GM21390 (cell line): Measurements from ENCODE around the gene LRP6.
"Not testable (repeated sequence)": the region's sequence is repeated elsewhere in the genome, so short reads cannot be mapped to it uniquely, and the experiment has no call there.

Experiments
- ATAC-seq: cut with Tn5 transposase; IDR thresholded peaks from one replicate; pipeline ENCODE4 v1.9.1; 2021; ENCODE audit not compliant: unreplicated experiment

LRP6 gene

DNA sequence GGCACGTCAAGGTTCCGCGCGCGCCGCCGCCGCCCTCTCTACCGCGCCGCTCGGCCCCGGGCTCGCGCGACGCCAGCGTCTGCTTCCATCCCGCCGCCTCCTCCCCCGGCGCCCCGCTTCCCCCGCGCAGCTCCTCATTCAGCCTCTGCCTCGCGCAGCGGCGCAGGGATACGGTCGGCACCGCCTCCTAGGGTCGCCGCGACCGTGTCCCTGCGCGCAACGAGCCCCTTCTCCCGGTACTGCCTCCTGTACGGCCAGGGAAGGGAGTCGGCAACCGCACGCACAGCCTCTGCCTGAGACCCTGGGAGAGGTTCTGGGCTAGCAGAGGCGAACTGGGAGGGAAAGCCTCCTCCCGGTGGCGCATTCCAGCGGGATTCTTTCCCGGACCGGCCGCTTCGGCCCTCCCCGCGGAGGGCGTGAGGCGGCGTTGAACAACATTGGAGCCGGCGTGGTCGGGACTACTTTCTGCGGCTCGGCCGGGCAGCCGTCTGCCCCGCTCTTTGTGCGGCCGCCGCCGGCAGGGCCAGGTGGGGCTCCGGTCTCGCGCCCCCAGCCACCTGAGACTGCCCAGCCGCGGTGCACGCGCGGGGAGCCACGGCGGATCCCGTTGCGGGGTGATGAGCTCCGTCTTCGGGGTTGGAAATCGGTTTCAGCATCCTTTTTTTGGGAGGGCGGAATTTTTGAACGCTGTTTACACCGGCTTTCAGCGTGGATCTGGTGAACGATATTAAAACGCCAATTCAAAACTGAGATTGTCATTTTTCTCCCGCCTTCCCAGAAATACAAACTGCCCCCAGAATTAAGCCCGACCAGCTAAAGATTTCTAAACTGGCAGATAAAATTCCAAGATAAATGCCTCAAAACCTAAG, at the start of gene LRP6:
LRP6 (minus strand) TSS at position 172 of the 869 bp plus-strand sequence. CDS start 309 bp downstream, outside the sequence.
- ATAC-seq: peak; percentile 86

DNA sequence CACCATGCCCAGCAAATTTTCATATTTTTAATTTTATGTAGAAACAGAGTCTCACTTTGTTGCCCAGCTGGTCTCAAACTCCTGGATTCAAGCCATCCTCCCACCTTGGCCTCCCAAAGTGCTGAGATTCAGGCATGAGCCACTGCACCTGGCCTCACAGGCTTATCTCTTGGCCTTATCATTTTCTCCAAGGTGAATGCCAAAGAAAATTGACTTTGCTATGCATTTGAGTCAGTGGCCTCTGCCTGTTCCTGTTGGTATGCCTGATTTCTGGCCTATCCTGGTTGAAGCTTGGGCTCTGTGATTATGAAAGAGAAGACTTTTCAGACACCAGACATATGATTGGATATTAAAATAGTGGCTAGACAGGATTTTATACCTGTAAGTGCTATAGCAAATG, 49.0 kb upstream of the LRP6 start:
- ATAC-seq: no peak

DNA sequence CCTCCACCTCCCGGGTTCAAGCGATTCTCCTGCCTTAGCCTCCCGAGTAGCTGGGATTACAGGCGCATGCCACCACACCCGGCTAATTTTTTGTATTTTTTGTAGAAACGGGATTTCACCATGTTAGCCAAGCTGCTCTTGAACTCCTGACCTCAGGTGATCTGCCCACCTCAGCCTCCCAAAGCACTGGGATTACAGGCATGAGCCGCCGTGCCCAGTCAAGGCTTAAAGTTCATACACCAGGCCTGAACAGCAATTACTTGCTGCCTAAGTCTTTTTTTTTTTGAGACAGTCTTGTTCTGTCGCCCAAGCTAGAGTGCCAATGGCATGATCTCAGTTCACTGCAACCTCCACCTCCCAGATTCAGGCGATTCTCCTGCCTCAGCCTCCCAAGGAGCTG, 43.9 kb upstream of the LRP6 start:
- ATAC-seq: not testable (repeated sequence)

DNA sequence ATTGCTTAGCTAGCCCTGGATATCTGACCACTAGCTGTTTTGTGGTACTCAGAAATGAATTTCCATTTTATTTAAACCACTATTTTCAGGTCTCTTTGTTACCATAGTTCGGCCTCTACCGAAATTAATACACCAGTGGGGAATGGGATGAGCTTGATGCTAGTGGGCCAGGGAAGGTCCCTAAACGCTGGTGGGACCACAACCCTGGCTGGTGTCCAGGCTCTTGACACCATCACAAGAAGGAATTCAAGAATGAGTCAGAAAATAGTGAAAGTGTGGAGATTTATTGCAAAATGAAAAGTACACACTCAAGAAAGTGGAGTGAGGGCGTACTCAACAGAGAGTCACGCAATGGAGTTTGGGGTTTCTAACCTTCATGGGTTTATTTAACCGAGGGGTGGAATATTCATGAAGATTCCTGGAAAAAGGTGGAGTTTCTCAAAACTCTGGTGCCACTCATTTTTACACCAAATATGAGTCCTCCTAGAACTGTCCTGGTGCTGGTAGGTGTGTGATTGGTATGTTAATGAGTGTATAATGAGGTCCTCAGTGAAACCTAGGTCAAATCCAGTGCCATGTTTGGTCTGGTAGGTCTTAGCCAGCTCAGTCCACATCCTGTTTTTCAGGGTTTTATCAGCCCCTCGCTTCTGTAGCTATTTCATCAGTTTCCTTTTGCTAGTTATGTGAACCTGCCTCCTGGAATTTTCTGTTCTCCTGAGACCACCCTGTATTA, 38.9 kb upstream of the LRP6 start:
- ATAC-seq: no peak

DNA sequence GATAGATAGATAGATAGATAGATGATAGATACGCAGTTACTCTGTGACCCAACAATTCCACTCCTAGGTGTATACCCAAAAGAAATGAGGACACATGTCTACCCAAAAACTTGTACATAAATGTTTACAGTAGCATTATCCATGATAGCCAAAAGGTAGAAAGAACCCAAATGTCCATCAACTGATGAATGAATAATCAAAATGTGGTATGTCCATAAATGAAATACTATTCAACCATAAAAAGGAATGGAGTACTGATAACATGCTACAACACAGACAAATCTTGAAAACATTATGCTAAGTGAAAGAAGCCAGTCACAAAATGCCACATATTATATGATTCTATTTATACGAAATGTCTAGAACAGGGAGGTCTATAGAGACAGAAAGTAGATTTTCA, 36.1 kb upstream of the LRP6 start:
- no peak for ATAC-seq

DNA sequence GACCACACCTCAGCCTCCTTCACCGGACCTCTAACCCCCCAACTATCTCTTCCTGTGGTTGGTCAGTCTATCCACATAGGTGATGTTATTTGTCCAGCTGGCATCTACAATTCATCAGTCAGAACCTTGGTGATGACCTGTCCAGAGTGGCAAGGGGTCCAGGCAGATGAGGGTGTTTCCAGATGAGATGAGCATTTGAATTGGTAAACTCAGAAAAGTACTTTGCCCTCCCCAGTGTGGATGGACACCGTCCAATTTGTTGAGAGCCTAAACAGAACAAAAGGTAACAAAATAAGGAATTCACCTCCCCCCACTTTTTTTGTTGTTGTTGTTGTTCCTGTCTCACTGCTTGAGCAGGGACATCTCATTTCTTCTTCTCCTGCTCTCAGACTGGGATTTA, 34.3 kb upstream of the LRP6 start:
- ATAC-seq: no peak

DNA sequence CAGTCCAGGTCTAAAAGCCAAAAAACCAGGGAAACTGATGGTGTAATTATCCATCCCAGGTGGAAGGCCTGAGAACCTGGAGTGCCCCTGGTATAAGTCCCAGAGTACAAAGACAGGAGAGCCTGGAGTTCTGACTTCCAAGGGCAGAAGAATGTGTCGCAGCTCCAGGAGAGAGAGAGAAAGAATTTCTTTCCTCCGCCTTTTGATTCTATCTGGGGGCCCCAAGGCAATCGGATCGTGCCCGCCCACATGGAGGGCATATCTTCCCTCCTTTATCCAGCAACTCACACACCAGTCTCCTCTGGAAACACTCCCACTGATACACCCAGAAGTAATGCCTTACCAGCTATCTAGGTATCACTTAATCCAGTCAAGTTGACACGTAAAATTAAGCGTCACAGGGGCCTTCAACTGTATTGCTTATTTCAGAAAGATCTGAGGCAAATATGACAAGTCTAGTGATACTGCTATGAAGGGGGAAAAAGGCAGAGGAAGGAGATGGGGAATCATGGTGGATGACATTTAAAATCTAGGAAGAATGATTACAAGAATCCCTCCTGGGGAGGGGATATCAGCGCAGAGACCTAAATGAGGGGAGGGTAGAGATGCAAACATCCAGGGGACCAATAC, 30.5 kb upstream of the LRP6 start:
- no peak for ATAC-seq

DNA sequence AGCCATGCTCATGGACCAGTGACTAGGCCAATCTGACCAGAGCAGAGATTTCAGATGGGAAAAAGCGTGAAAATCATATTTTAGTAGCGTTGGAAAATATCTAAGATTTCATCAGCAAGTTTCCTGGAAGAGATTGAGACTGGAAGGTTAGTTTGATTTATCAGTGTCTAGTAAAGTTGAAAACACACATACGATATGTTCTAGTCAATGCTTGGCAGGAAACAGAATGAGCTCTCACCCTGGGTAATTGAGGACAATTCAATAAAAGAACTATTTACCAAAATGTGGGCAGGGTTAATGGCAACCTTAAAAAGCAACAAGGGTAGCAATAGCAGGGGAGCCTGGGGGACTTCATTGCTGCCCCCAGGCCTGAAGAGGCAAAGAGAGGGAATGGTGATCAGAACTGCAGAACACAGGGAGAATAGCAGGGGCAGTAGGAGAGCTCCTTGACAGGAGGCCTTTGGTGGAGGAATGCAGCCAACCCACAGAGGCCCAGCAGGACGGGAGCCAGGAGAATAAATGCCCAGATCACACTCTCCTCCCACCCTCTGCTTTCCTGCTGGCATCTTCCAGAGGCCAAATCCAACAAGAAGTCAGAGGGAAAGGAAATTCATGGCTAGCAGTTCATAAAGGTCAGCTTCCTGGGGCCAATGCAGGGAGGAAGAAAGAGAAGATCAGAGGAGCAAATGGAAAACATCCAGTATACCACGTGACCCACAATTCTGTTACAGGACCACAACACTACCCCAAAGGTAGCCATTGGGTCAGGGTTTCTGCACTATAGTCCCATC, 27.6 kb upstream of the LRP6 start:
- ATAC-seq: no peak

DNA sequence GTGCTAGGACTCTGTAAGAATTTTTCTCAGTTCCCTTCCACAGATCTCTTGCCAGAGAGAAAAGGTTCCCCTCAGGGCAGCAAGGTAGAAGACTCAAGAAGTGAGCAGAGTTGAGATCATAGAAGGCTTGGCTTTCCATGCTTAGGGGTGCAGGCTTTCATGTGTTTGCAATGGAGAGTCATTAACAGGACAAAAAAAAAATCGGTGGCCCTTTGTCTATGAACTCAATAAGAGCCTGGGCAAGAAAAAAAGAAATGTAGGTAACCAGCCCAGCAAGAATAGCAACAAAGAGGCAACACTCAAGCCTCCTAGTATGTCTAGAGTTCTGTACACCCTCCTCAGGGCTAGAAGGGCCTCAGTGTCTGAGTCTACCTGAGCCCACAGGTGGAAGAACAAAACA, 23.4 kb upstream of the LRP6 start:
- no peak for ATAC-seq

DNA sequence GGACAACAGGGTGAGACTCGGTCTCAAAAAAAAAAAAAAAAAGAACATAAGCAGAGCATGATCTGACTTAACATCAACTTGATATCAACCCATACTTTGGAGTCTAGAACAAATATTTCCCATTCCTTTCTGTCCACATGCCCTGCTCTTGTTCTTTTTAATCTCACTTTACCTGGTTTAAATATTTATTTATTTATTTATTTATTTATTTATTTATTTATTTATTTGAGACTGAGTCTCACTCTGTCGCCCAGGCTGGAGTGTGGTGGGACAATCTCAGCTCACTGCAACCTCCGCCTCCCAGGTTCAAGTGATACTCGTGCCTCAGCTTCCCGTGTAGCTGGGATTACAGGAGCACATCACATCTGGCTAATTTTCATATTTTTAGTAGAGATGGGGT, 19.6 kb upstream of the LRP6 start:
- ATAC-seq: no peak

DNA sequence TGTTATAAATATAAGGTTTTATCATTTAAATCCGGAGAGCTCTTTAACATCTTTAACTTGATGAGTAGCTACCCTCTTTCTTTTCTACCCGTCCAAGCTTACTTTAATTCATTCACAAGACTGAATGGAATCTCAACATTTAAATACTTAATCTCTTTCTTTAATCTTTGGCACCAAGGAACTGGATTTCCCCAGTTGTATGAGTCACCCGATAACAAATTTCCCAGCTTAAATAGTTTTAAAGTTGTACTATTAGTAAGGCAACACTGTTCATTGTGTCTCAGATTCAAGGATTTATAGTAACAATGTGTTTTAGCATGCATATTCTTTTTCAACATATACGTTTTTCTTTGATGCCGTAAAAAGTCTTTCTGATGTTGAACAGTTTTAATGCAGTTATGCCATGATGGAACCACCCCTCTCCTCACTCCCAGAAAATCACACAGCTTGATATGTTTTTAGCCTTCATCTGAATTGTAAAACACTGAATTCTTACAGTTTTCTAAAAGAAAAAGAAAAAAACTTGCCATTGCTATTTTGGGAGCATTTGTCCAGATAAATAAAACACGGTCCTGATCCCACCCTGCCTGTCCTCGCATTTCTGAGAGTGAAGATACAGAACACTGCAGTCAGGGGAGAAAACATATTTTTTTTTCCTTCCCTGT, 16.0 kb upstream of the LRP6 start:
- no peak for ATAC-seq

DNA sequence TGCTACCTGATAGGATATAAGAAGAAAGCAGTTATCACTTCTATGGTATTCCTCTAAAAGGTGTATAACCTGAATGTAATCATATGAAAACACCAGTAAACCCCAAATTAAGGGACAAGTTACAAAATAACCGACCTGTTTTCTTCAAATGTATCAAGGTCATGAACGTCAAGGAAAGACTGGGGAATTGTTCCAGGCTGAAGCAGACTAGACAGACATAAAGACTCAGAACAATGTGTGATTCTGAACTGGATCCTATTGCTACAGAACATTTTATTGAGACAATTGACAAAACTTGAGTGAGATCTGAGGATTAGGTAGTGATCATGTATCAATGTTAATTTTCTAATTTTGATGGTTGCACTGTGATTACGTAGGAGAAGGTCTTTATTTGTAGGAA, 15.4 kb upstream of the LRP6 start:
- ATAC-seq: no peak

DNA sequence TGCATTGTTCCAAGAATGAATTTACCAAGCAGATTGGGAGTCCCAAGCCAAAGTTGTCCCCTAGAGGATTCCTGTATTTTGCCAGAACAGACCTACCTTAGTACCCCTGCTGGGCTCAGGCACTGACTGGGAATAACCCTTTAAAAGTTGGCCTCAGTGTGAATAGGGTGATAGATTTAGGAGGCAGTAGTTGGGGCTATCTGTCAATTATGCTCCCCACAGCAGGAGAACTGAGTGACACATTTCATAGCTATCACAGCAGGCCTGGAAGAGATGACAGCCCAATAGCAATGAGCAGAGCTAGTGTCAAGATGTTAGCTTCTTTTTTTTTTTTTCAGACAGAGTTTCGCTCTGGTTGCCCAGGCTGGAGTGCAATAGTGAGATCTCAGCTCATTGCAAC, 14.3 kb upstream of the LRP6 start:
- ATAC-seq: no peak

DNA sequence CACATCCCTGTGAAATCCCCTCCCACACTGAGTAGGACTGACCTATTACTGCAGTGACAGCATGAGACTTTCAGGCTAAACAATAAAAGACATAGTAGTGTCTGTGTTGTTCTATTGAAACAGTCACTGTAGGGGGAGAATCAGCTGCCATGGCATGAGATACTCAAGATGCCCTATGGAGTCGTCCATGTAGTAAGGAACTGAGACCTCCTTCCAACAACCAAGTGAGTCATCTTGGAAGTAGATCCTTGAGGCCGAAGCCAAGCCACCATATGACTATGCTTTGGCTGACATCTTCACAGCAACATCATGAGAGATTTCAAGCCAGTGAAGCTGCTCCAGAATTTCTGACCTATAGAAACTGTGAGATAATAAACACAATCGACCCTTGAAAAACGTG, 12.1 kb upstream of the LRP6 start:
- ATAC-seq: no peak

DNA sequence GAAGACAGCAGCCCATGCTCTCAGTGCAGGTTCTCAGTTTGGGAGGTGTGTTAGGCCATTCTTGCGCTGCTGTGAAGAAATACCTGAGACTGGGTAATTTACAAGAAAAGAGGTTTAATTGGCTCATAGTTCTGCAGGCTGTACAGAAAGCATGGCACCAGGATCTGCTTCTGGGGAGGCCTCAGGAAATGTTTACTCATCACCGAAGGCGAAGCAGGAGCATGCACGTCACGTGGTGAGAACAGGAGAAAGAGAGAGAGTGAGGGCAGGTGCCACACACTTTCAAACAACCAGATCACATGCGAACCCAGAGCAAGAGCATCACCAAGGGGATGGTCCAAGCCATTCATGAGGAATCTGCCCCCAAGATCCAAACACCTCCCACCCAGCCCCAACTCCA, 9.0 kb upstream of the LRP6 start:
- ATAC-seq: no peak

DNA sequence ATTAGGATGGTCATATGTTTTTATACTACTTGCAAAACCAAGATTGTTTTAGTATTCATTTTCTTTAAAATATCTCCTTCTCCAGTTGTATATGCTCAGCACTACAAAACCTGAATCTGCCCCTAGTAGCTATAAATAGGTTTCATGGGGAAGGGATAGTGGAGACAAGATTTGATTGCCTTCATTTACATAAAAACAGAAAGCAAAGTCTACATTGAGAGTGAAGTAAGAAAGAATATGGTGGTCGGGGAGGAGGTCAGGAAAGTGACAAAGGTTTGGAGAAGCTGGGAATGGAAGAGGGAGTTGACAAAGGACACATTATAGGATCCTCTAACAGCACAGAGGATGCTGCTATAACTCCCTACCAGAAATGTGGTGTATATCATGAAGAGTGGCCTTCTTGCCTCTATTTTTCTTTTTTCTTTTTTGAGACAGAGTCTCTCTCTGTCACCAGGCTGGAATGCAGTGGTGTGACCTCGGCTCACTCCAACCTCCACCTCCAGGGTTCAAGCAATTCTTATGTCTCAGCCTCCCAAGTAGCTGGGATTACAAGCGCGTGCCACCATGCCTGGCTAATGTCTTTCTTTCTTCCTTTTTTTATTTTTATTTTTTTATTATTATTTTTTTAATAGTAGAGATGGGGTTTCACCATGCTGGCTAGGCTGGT, 6.6 kb upstream of the LRP6 start:
- no peak for ATAC-seq

DNA sequence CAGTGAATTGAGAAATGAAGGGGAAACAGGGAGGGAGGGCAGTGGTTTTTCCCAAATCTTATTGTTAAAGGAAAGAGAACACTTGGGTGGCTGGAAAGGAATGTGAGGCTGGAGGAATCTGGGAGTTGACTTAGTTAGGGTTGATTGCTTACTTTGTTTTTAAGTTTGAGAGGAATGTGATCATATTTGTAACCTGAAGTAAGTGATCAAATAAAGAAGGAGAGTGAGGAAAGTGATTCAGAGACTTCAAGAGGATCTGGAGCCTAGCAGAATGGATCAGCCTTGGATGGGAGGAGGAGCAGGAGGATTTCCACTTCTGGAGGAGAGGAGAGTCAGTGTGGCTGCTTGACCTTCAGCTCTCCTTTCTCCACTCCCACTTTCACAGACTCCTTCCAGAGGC, 6.0 kb upstream of the LRP6 start:
- no peak for ATAC-seq

DNA sequence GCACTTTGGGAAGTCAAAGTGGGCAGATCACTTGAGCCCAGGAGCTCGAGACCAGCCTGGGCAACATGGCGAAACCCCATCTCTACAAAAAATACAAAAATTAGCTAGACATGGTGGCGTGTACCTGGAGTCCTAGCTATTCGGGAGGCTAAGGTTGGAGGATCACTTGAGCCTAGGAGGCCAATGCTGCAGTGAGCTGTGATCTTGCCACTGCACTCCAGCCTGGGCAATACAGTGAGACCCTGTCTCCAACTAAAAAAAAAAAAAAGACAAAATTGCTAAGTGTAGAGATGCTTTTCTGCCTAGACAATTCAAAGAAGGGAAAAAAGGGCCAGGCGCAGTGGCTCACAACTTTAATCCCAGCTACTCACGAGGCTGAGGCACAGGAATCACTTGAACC, 3.4 kb upstream of the LRP6 start:
- ATAC-seq: no peak

DNA sequence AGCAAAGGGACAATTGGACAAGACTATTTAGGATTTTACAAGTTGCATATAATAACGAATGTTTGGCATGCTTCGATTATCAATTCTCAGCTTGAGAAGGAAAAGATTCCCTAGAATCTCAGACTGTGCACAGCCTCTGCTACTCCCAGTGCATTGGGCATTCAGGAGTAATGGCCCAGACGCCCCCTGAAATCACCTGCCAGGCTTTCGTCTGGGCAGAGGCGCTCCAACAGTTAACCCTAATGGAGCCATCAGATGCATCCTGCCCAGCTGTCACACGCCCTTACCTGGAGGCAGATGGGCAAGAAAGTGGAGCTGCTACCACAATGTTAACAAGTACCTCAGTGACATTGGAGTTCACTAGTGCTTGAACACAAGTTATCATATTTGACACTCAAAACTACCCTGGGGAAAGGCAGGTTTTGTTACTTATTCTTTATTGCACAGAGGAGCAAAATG, 927 bp upstream of the LRP6 start:
- no peak for ATAC-seq

DNA sequence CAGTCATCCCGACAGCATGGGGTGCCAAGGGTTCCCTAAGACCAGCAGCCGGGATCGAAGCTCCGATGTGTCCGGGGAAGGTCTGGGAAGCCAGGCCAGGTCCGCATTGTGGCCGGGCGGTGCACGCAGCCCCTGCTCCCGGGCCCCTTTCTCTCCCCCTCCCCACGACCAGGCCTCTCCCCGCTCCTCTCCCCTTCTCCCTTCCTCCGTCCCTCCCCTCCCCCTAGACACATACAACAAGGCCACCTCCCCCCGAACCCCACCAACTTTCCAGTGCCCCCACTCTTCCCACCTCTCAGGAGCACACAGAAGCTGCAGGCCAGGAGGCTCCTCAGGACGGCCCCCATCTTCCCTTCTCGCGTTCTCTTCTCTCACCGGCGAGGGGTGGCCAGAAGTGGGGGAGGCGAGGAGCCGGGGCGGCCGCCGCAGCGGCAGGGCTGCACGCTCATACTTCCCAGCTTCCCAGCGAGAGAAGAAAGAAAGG, 413 bp downstream of the LRP6 start:
- no peak for ATAC-seq
